ENCODE results near the gene IGFN1. TPM values are rescaled to one million over a fixed set of nuclear protein-coding genes. Genes with fewer than 3 reads are reported as not detected.

The IGFN1 gene
- total and polyA plus RNA-seq, 2 of the 4 experiments (the other 2 are of a cell fraction), result 0.05 TPM; not detected in 1

- Histone ChIP-seq H3K4me3 (ENCODE audit: insufficient read depth, low read depth, low read length) (no peak overlapping the region), H2AK5ac (ENCODE audit: low read depth, low read length) (no peak overlapping the region), H3K9me1 (ENCODE audit: insufficient read depth, low read length) (no peaks in the 10 kb centered on the region), H4K5ac (ENCODE audit: low read depth, low read length) (no peak overlapping the region), H3K36me3 (ENCODE audit: control insufficient read depth, insufficient read depth, low read length) (no peaks in the 10 kb centered on the region), H3K9me3 (ENCODE audit: control insufficient read depth, insufficient read depth, low read length) (no peaks in the 10 kb centered on the region), H3K27me3 (ENCODE audit: control insufficient read depth, insufficient read depth, low read length) (peaks cover 26% of the 10 kb centered on the region), H2BK20ac (ENCODE audit: low read depth, low read length) (no peak overlapping the region), H3K18ac (ENCODE audit: low read depth, low read length) (no peak overlapping the region), H3K79me1 (ENCODE audit: low read depth in 1 of 2, low read length in 2 of 2) (no peaks in the 10 kb centered on the region), H3K9ac (ENCODE audit: low read depth, low read length) (no peak overlapping the region), H3K14ac (replicated peaks; ENCODE audit: low read depth, low read length) (no peak overlapping the region), H2BK120ac (ENCODE audit: low read depth, low read length) (no peak overlapping the region), H3K56ac (ENCODE audit: extremely low read depth, insufficient read depth, low read length) (no peak overlapping the region), H3K4me2 (ENCODE audit: low read depth, low read length) (no peak overlapping the region), H3K27ac (ENCODE audit: insufficient read depth, low read length) (no peak overlapping the region), H2AK9ac (replicated peaks; ENCODE audit: low read depth, low read length, poor library complexity) (no peak overlapping the region), H2AFZ (replicated peaks; ENCODE audit: low read length, poor library complexity) (no peak overlapping the region), H2BK5ac (ENCODE audit: low read depth, low read length, poor library complexity, severe bottlenecking) (no peak overlapping the region), H3K4ac (ENCODE audit: low read depth, low read length) (no peak overlapping the region), H2BK15ac (ENCODE audit: low read depth, low read length) (no peak overlapping the region), H4K91ac (ENCODE audit: insufficient read depth, low read depth, low read length) (no peak overlapping the region), H4K8ac (ENCODE audit: low read depth in 2 of 2, low read length in 2 of 2) (no peak overlapping the region), H3K23ac (ENCODE audit: low read depth, low read length) (no peak overlapping the region), H4K20me1 (ENCODE audit: insufficient read depth, low read length) (no peaks in the 10 kb centered on the region), H3K4me1 (ENCODE audit: control insufficient read depth, insufficient read depth, low read length) (no peaks in the 10 kb centered on the region)
- in situ Hi-C loops (cut with MboI; ENCODE audit: low sequenced_read_pairs) (no loop called here), dilution Hi-C loops (cut with HindIII; ENCODE audit: low sequenced_read_pairs, unreplicated experiment) (no loop called here), intact Hi-C loops (cut with micrococcal nuclease) (loop anchor here (10.0 kb wide), 1 partner anchor 888 kb away; the partner anchor contains the start of gene PTPN7)
- ChIA-PET CTCF (no interaction called here), POLR2A (ENCODE audit: unreplicated experiment) (interaction anchor here (0.5 kb wide), 1 partner anchor 12 kb away, joined by 3 read pairs; no protein-coding TSS in a partner anchor)
- TF ChIP-seq ELK1 (IDR thresholded peaks at IDR 0.05; ENCODE audit: borderline replicate concordance, low read depth, low read length), result no peak
- TF ChIP-seq MAZ (IDR thresholded peaks at IDR 0.05; ENCODE audit: borderline replicate concordance, low read depth, low read length), result no peak
- TF ChIP-seq FOS (IDR thresholded peaks at IDR 0.05; ENCODE audit: low read depth, low read length), result no peak
- TF ChIP-seq SMC3 (IDR thresholded peaks at IDR 0.05; ENCODE audit: low read depth, low read length), result no peak
- no peak for TF ChIP-seq USF2 (IDR thresholded peaks at IDR 0.05; ENCODE audit: low read depth, low read length)
- no peak for TF ChIP-seq BHLHE40 (IDR thresholded peaks at IDR 0.05; ENCODE audit: low read depth, low read length)
- TF ChIP-seq MAFK (IDR thresholded peaks at IDR 0.05; ENCODE audit: low read depth, low read length), result no peak
- no peak for TF ChIP-seq RAD21 (IDR thresholded peaks at IDR 0.05; ENCODE audit: low read length)
- no peak for TF ChIP-seq CEBPB (IDR thresholded peaks at IDR 0.05; ENCODE audit: low read depth, low read length)
- no peak for TF ChIP-seq RCOR1 (IDR thresholded peaks at IDR 0.05; ENCODE audit: insufficient replicate concordance, low read length)
- TF ChIP-seq NFE2L2 (IDR thresholded peaks at IDR 0.05; ENCODE audit: low read depth, low read length), result no peak
- TF ChIP-seq CTCF (conservative IDR thresholded peaks at IDR 0.05; ENCODE audit: low read depth, low read length), result no peak
- TF ChIP-seq CHD1 (IDR thresholded peaks at IDR 0.05; ENCODE audit: low read depth, low read length), result no peak
- TF ChIP-seq MXI1 (IDR thresholded peaks at IDR 0.05; ENCODE audit: borderline replicate concordance, low read depth, low read length), result no peak
- no peak for TF ChIP-seq POLR2A (IDR thresholded peaks at IDR 0.05; ENCODE audit: low read depth, low read length)
- no peak for TF ChIP-seq RFX5 (IDR thresholded peaks at IDR 0.05; ENCODE audit: low read depth, low read length)
- ATAC-seq (ENCODE audit: low read depth) (no peak), DNase-seq (no peak)
- no TSS peak for BruUV-seq (replicated peaks)
- 80% methylated on average over 1 of the region's 6 CpGs; no CpG with 5 or more reads in 1 of the 2 experiments for WGBS, 2 experiments (ENCODE audit: extremely low coverage in 2 of 2, insufficient read length in 1 of 2)
These were observed 86.3 kb downstream of the IGFN1 start for GRCh38 chr1:201276891-201277290.
